ENCODE measurements around the gene UTF1.

- no peak for TF ChIP-seq POLR2A (IDR thresholded peaks at IDR 0.05)
- TF ChIP-seq CTCF (IDR thresholded peaks at IDR 0.05): no peak
- no peak for TF ChIP-seq POLR2AphosphoS5 (IDR thresholded peaks at IDR 0.05)
Measured at GRCh38 chr10:133253361-133253955, 23.4 kb downstream of the UTF1 start.

Data from stomach (tissue), 4 donors.